Colonic mucosa (tissue), 4 donors: ENCODE measurements around the gene SURF1. TPM values are rescaled to one million over a fixed set of nuclear protein-coding genes. Genes with fewer than 3 reads are reported as not detected.
A peak's percentile ranks its signal among the peaks of the same experiment; 100 is the strongest.

Experiments used
- DNase-seq: peaks from one replicate; pipeline ENCODE4 v3.0.0-alpha.2; 2020
- H3K27ac ChIP-seq: fragments of 200-600 bp; one replicate; pipeline ENCODE4 v1.8.0; 2021
- H3K27me3 ChIP-seq: fragments of 200-600 bp; one replicate; pipeline ENCODE4 v1.8.0; 2021
- H3K36me3 ChIP-seq: fragments of 200-600 bp; one replicate; pipeline ENCODE4 v1.8.0; 2021
- H3K4me1 ChIP-seq: fragments of 200-600 bp; one replicate; pipeline ENCODE4 v1.8.0; 2021; ENCODE audit warnings: mild to moderate bottlenecking
- H3K4me3 ChIP-seq: fragments of 200-600 bp; one replicate; pipeline ENCODE4 v1.8.0; 2021
- H3K9ac ChIP-seq, 2 donors: one replicate each; pipeline ENCODE4 v1.7.0; 2013; ENCODE audit warnings: control low read depth in 2 of 2, low read depth in 2 of 2, low read length in 2 of 2
- H3K9me3 ChIP-seq: fragments of 200-600 bp; one replicate; pipeline ENCODE4 v1.8.0; 2021
- CTCF ChIP-seq: fragments of 200-600 bp; IDR thresholded peaks from one replicate; pipeline ENCODE4 v1.8.0; 2022; ENCODE audit warnings: antibody characterized with exemption, mild to moderate bottlenecking
- intact Hi-C: fragments of 100-400 bp; cut with DNase I; formaldehyde crosslinking; loops from one replicate; pipeline ENCODE4 v1.14.1; 2022
- total RNA-seq, 2 donors: library from RNA; stranded (reverse); fragmentation: NEBNext Ultra II Directional in 1 of 2; extraction: Animal tissue kit (Norgen Biotek cat#: 25700) in 1 of 2; gene quantifications; one replicate each; pipeline ENCODE4 v1.2.1, GENCODE V29; 2021
- donor health status: healthy.
- donor health status: DM: no; HTN: no; CAD: no.
- donor health status: DM: no; HTN: no; CAD: no.

Gene SURF1
- total RNA-seq, 2 donors from 2014 or later: 63.3 to 66.7 TPM

- H3K27ac ChIP-seq: no peak overlapping the region
- no peaks in the 10 kb centered on the region for H3K9me3 ChIP-seq
- H3K4me1 ChIP-seq: peaks cover 7% of the 10 kb centered on the region
- H3K27me3 ChIP-seq: no peaks in the 10 kb centered on the region
- DNase-seq: no peak
- peak overlapping the region in 1 of 2 donors; percentile 12 for H3K9ac ChIP-seq
- H3K36me3 ChIP-seq: peaks cover 5% of the 10 kb centered on the region
- no peak for TF ChIP-seq CTCF
- H3K4me3 ChIP-seq: no peak overlapping the region
- intact Hi-C loops: no loop called here
Observed at GRCh38 chr9:133342069-133342406, 14.2 kb downstream of the SURF1 start.

GRCh38 chr9:133341369-133342068, 14.8 kb downstream of the SURF1 start:
- no peaks in the 10 kb centered on the region for H3K27me3 ChIP-seq
- H3K27ac ChIP-seq: no peak overlapping the region
- peak overlapping the region in 1 of 2 donors; percentile 40 for H3K9ac ChIP-seq
- no peaks in the 10 kb centered on the region for H3K9me3 ChIP-seq
- intact Hi-C loops: no loop called here
- no peak for DNase-seq
- H3K36me3 ChIP-seq: peaks cover 5% of the 10 kb centered on the region
- no peak overlapping the region for H3K4me3 ChIP-seq
- TF ChIP-seq CTCF: no peak
- H3K4me1 ChIP-seq: peaks cover 2% of the 10 kb centered on the region

- no peak overlapping the region for H3K4me3 ChIP-seq
- H3K27ac ChIP-seq: no peak overlapping the region
- TF ChIP-seq CTCF: no peak
- H3K9ac ChIP-seq: no peak overlapping the region
- no peak for DNase-seq
- intact Hi-C loops: no loop called here
- no peaks in the 10 kb centered on the region for H3K9me3 ChIP-seq
- H3K4me1 ChIP-seq: no peaks in the 10 kb centered on the region
- no peaks in the 10 kb centered on the region for H3K27me3 ChIP-seq
- peaks cover 5% of the 10 kb centered on the region for H3K36me3 ChIP-seq
Observed at GRCh38 chr9:133340916-133341315, 15.4 kb downstream of the SURF1 start.

- no peak overlapping the region for H3K27ac ChIP-seq
- no peak for TF ChIP-seq CTCF
Observed at GRCh38 chr9:133340256-133340655, 16.0 kb downstream of the SURF1 start.

GRCh38 chr9:133339641-133340040, 16.6 kb downstream of the SURF1 start:
- H3K9me3 ChIP-seq: no peaks in the 10 kb centered on the region
- no peak overlapping the region for H3K4me3 ChIP-seq
- DNase-seq: no peak
- no peaks in the 10 kb centered on the region for H3K27me3 ChIP-seq
- intact Hi-C loops: no loop called here
- peaks cover 5% of the 10 kb centered on the region for H3K36me3 ChIP-seq
- H3K9ac ChIP-seq: no peak overlapping the region
- peaks cover 7% of the 10 kb centered on the region for H3K4me1 ChIP-seq
- TF ChIP-seq CTCF: no peak
- no peak overlapping the region for H3K27ac ChIP-seq

More at GRCh38 chr9:133340256-133340655, 16.0 kb downstream of the SURF1 start:
- Histone ChIP-seq H3K4me3 (no peak overlapping the region), H3K27me3 (no peaks in the 10 kb centered on the region), H3K9me3 (no peaks in the 10 kb centered on the region), H3K4me1 (peaks cover under 1% of the 10 kb centered on the region), H3K9ac (no peak overlapping the region), H3K36me3 (peaks cover 5% of the 10 kb centered on the region)
- intact Hi-C loops: no loop called here
- no peak for DNase-seq
